A549 (cell line): ENCODE data around the gene PCGF1. TPM values are rescaled to one million over a fixed set of nuclear protein-coding genes. Genes with fewer than 3 reads are reported as not detected.

Experiments used
- ATAC-seq, 2 experiments: fragments of 200-7000 bp in 1 of 2; fragments of >200 bp in 1 of 2; cut with Nextera tagmentation in 1 of 2; cut with Tn5 transposase in 1 of 2; 3 replicates each; pipeline versions ENCODE4 v1.8.0 to v1.9.1; 2018 to 2020; ENCODE audit warnings: mild to moderate bottlenecking in 1 of 2, moderate library complexity in 1 of 2
- CTCF ChIA-PET: fragments of 300-600 bp; sonication (Branson Sonifier 250); formaldehyde crosslinking; extraction: SDS; loops from one replicate; lab custom pipeline; 2021; ENCODE audit warnings: antibody characterized with exemption, inconsistent platforms; lab: Yijun Ruan, JAX
- POLR2A ChIA-PET: fragments of 350-600 bp; formaldehyde crosslinking; extraction: SDS; loops from one replicate; lab custom pipeline; 2021; ENCODE audit warnings: antibody characterized with exemption, inconsistent platforms; lab: Yijun Ruan, JAX
- DNase-seq, 2 experiments: peaks; one replicate each; pipeline versions ENCODE4 v3.0.0 to v3.0.0-alpha.2; 2011 to 2016; ENCODE audit warnings: low read depth in 1 of 2, low spot score in 1 of 2
- FAIRE-seq: peaks from 2 replicates; lab custom pipeline; 2011; peaks lifted over from hg19 to GRCh38; lab: Jason Lieb, UNC
- H3K27ac ChIP-seq, 2 experiments: fragments of >200 bp; sonication (Bioruptor Twin); formaldehyde crosslinking; 3 replicates each; pipeline ENCODE4 v1.5.1; 2016 to 2017
- H3K4me1 ChIP-seq: fragments of >200 bp; sonication (Bioruptor Twin); formaldehyde crosslinking; 3 replicates; pipeline ENCODE4 v1.6.1; 2016
- H3K4me2 ChIP-seq: fragments of >200 bp; sonication (Bioruptor Twin); formaldehyde crosslinking; 3 replicates; pipeline ENCODE4 v1.6.1; 2016
- H3K4me3 ChIP-seq: fragments of >200 bp; sonication (Bioruptor Twin); formaldehyde crosslinking; 3 replicates; pipeline ENCODE4 v1.5.1; 2016
- H3K9me3 ChIP-seq: fragments of >200 bp; sonication (Bioruptor Twin); formaldehyde crosslinking; 3 replicates; pipeline ENCODE4 v1.6.1; 2016
- BHLHE40 ChIP-seq: IDR thresholded peaks from 2 replicates; pipeline ENCODE4 v1.6.1; 2012; ENCODE audit warnings: low read depth, low read length, inconsistent platforms
- CBX2 ChIP-seq: fragments of 200-600 bp; sonication (generic); IDR thresholded peaks from 2 replicates; pipeline ENCODE4 v1.6.1; 2016; ENCODE audit warnings: low read depth, mild to moderate bottlenecking, borderline replicate concordance
- CHD4 ChIP-seq: fragments of 200-600 bp; sonication (generic); IDR thresholded peaks from 2 replicates; pipeline ENCODE4 v1.6.1; 2016; ENCODE audit warnings: antibody characterized with exemption, mild to moderate bottlenecking, borderline replicate concordance
- CTCF ChIP-seq: fragments of >200 bp; sonication (Bioruptor Twin); formaldehyde crosslinking; IDR thresholded peaks from 3 replicates; pipeline ENCODE4 v1.5.1; 2016
- EP300 ChIP-seq, 2 experiments: fragments of >200 bp; sonication (Bioruptor Twin); formaldehyde crosslinking; IDR thresholded peaks; 2 replicates in 1 of 2; 3 replicates in 1 of 2; pipeline ENCODE4 v1.6.1; 2016 to 2017
- FOSB ChIP-seq: fragments of 250-450 bp; sonication (Bioruptor Pico); IDR thresholded peaks from 2 replicates; pipeline ENCODE4 v1.5.0; 2020; ENCODE audit warnings: mild to moderate bottlenecking, moderate library complexity
- HDAC2 ChIP-seq: fragments of 200-600 bp; sonication (generic); IDR thresholded peaks from 2 replicates; pipeline ENCODE4 v1.6.1; 2016
- HES2 ChIP-seq: fragments of >200 bp; sonication (Bioruptor Twin); formaldehyde crosslinking; IDR thresholded peaks from 2 replicates; pipeline ENCODE4 v1.6.1; 2016
- HEYL ChIP-seq: fragments of 250-450 bp; sonication (Bioruptor Pico); IDR thresholded peaks from 2 replicates; pipeline ENCODE4 v1.8.0; 2021; ENCODE audit warnings: mild to moderate bottlenecking, moderate library complexity
- HMGXB4 ChIP-seq: fragments of 250-450 bp; sonication (Bioruptor Pico); IDR thresholded peaks from 2 replicates; pipeline ENCODE4 v1.5.0; 2021; ENCODE audit warnings: mild to moderate bottlenecking, moderate library complexity, borderline replicate concordance
- HOXB13 ChIP-seq: fragments of 250-450 bp; sonication (Bioruptor Pico); IDR thresholded peaks from 2 replicates; pipeline ENCODE4 v1.5.0; 2020; ENCODE audit warnings: low read depth, mild to moderate bottlenecking, moderate library complexity
- JUNB ChIP-seq: fragments of >200 bp; sonication (Bioruptor Twin); formaldehyde crosslinking; IDR thresholded peaks from 2 replicates; pipeline ENCODE4 v1.6.1; 2016
- KDM1A ChIP-seq: fragments of 200-600 bp; sonication (generic); IDR thresholded peaks from 2 replicates; pipeline ENCODE4 v1.6.1; 2016; ENCODE audit warnings: low read depth, mild to moderate bottlenecking
- KDM5A ChIP-seq: fragments of 200-600 bp; sonication (generic); IDR thresholded peaks from 2 replicates; pipeline ENCODE4 v1.6.1; 2016; ENCODE audit warnings: antibody characterized with exemption, mild to moderate bottlenecking
- MAX ChIP-seq: IDR thresholded peaks from 2 replicates; pipeline ENCODE4 v1.6.1; 2012
- NFE2L2 ChIP-seq: fragments of 150-350 bp; conservative IDR thresholded peaks from 2 replicates; pipeline ENCODE4 v1.6.1; 2014; ENCODE audit warnings: low read length
- PHF8 ChIP-seq: fragments of 200-600 bp; sonication (generic); IDR thresholded peaks from 2 replicates; pipeline ENCODE4 v1.6.1; 2016; ENCODE audit warnings: low read depth, mild to moderate bottlenecking, antibody characterized with exemption, moderate library complexity, borderline replicate concordance
- RARB ChIP-seq: fragments of 250-450 bp; sonication (Bioruptor Pico); IDR thresholded peaks from 2 replicates; pipeline ENCODE4 v1.8.0; 2021; ENCODE audit warnings: mild to moderate bottlenecking, moderate library complexity
- SREBF2 ChIP-seq: fragments of 450-650 bp; IDR thresholded peaks from 2 replicates; pipeline ENCODE4 v1.6.1; 2014; ENCODE audit warnings: mild to moderate bottlenecking, moderate library complexity
- TP53 ChIP-seq: fragments of 250-450 bp; sonication (Bioruptor Pico); IDR thresholded peaks from 2 replicates; pipeline ENCODE4 v1.5.0; 2021; ENCODE audit warnings: mild to moderate bottlenecking, moderate library complexity
- ZFP36 ChIP-seq: fragments of 450-650 bp; IDR thresholded peaks from 2 replicates; pipeline ENCODE4 v1.6.1; 2014; ENCODE audit warnings: borderline replicate concordance; ENCODE audit not compliant: partially characterized antibody
- whole genome bisulfite sequencing: methylation state at CpG from one replicate; pipeline ENCODE4 v1.1.6; 2017; ENCODE audit errors: missing lambda C conversion rate; 5-methylcytosine and 5-hydroxymethylcytosine counted together
- polyA plus RNA-seq, 4 experiments: library from polyadenylated mRNA; depleted of rRNA in 3 of 4; stranded (reverse); fragments of >200 nt; fragmentation: RNase III in 1 of 4; extraction: RNeasy Plus Mini Kit Qiagen cat#74134 plus additional on column Dnase treatment in 1 of 4; gene quantifications; 2 replicates in 3 of 4; 3 replicates in 1 of 4; pipeline ENCODE4 v1.2.3, GENCODE V29; 2011 to 2017
- TF ChIP-seq, protein P1 (sequence below): fragments of 250-450 bp; sonication (Bioruptor Pico); IDR thresholded peaks from 2 replicates; pipeline ENCODE4 v1.5.0; 2020; ENCODE audit warnings: low read depth, mild to moderate bottlenecking, moderate library complexity
- TF ChIP-seq, protein P2 (sequence below): fragments of >200 bp; sonication (Bioruptor Twin); formaldehyde crosslinking; IDR thresholded peaks from 3 replicates; pipeline ENCODE4 v1.6.1; 2016
- TF ChIP-seq, protein P3 (sequence below): IDR thresholded peaks from 2 replicates; pipeline ENCODE4 v1.6.1; 2012; ENCODE audit warnings: low read depth, borderline replicate concordance
- TF ChIP-seq, protein P4 (sequence below): IDR thresholded peaks from 2 replicates; pipeline ENCODE4 v1.6.1; 2012

Gene PCGF1
- polyA plus RNA-seq, 2 of the 4 experiments (the other 2 are of a cell fraction): 32.2 to 53.6 TPM

- ChIA-PET CTCF (interaction anchor here (2.4 to 5.0 kb wide), 3 partner anchors 21 to 77 kb away, joined by 12 to 39 read pairs (median 38); partner anchors contain the start of genes AUP1, CCDC142, HTRA2 and TTC31), POLR2A (interaction anchor here (1.0 kb wide), 1 partner anchor 16 kb away, joined by 4 read pairs; the partner anchor contains the start of gene DQX1)
- 80% methylated on average over 4 of the region's 4 CpGs for WGBS
- DNase-seq: no peak
- Histone ChIP-seq H3K27ac (no peak overlapping the region), H3K4me1 (peaks cover 25% of the 10 kb centered on the region), H3K9me3 (no peaks in the 10 kb centered on the region), H3K4me2 (no peak overlapping the region), H3K4me3 (no peak overlapping the region)
- ATAC-seq: no peak
- FAIRE-seq: no peak
- no peak for TF ChIP-seq ZFP36
- no peak for TF ChIP-seq RARB (CRISPR knock-in tag)
- TF ChIP-seq, protein P1, sequence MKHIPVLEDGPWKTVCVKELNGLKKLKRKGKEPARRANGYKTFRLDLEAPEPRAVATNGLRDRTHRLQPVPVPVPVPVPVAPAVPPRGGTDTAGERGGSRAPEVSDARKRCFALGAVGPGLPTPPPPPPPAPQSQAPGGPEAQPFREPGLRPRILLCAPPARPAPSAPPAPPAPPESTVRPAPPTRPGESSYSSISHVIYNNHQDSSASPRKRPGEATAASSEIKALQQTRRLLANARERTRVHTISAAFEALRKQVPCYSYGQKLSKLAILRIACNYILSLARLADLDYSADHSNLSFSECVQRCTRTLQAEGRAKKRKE (CRISPR knock-in tag): no peak
- TF ChIP-seq, protein P2, sequence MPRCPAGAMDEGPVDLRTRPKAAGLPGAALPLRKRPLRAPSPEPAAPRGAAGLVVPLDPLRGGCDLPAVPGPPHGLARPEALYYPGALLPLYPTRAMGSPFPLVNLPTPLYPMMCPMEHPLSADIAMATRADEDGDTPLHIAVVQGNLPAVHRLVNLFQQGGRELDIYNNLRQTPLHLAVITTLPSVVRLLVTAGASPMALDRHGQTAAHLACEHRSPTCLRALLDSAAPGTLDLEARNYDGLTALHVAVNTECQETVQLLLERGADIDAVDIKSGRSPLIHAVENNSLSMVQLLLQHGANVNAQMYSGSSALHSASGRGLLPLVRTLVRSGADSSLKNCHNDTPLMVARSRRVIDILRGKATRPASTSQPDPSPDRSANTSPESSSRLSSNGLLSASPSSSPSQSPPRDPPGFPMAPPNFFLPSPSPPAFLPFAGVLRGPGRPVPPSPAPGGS: no peak
- TF ChIP-seq, protein P3, sequence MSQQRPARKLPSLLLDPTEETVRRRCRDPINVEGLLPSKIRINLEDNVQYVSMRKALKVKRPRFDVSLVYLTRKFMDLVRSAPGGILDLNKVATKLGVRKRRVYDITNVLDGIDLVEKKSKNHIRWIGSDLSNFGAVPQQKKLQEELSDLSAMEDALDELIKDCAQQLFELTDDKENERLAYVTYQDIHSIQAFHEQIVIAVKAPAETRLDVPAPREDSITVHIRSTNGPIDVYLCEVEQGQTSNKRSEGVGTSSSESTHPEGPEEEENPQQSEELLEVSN: no peak
- TF ChIP-seq CHD4: no peak
- no peak for TF ChIP-seq CTCF
- TF ChIP-seq, protein P4, sequence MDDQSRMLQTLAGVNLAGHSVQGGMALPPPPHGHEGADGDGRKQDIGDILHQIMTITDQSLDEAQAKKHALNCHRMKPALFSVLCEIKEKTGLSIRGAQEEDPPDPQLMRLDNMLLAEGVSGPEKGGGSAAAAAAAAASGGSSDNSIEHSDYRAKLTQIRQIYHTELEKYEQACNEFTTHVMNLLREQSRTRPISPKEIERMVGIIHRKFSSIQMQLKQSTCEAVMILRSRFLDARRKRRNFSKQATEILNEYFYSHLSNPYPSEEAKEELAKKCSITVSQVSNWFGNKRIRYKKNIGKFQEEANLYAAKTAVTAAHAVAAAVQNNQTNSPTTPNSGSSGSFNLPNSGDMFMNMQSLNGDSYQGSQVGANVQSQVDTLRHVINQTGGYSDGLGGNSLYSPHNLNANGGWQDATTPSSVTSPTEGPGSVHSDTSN: no peak
- no peak for TF ChIP-seq CBX2
- no peak for TF ChIP-seq FOSB (CRISPR knock-in tag)
- TF ChIP-seq BHLHE40: no peak
- TF ChIP-seq SREBF2: no peak
- no peak for TF ChIP-seq NFE2L2
- TF ChIP-seq MAX: no peak
- no peak for TF ChIP-seq PHF8
- TF ChIP-seq JUNB: no peak
- TF ChIP-seq HES2: no peak
These were observed 2.8 kb upstream of the PCGF1 start for GRCh38 chr2:74510272-74510671.

- 52% methylated on average over 26 of the region's 38 CpGs for WGBS
- Histone ChIP-seq H3K27ac (peak overlapping the region; percentile 95 to 99), H3K4me2 (peak overlapping the region; percentile 93), H3K4me3 (peak overlapping the region; percentile 78), H3K9me3 (no peaks in the 10 kb centered on the region), H3K4me1 (peaks cover 28% of the 10 kb centered on the region)
- ChIA-PET POLR2A (interaction anchor here (0.9 to 1.2 kb wide), 2 partner anchors 22 to 25 kb away, joined by 4 to 5 read pairs; partner anchors contain the start of genes AUP1 and HTRA2), CTCF (interaction anchor here (0.5 to 5.0 kb wide), 7 partner anchors 10 to 85 kb away, joined by 3 to 39 read pairs (median 5); partner anchors contain the start of genes AUP1 and HTRA2)
- ATAC-seq (peak; percentile 1 to 11; a peak in 4 of 6 replicates), FAIRE-seq (no peak), DNase-seq (no peak)
- TF ChIP-seq HMGXB4 (no peak), EP300 (IDR thresholded peaks at IDR 0.05) (no peak), TP53 (CRISPR knock-in tag) (no peak), HDAC2 (no peak), FOSB (CRISPR knock-in tag) (no peak), KDM5A (no peak), KDM1A (no peak), HOXB13 (CRISPR knock-in tag) (no peak), HEYL (CRISPR knock-in tag) (no peak)
These were observed 528 bp upstream of the PCGF1 start for GRCh38 chr2:74507926-74508520.
